Measurements from ENCODE around the gene ANO8.
"Not testable (repeated sequence)": the region's sequence is repeated elsewhere in the genome, so short reads cannot be mapped to it uniquely, and the experiment has no call there.

The ANO8 gene

DNA sequence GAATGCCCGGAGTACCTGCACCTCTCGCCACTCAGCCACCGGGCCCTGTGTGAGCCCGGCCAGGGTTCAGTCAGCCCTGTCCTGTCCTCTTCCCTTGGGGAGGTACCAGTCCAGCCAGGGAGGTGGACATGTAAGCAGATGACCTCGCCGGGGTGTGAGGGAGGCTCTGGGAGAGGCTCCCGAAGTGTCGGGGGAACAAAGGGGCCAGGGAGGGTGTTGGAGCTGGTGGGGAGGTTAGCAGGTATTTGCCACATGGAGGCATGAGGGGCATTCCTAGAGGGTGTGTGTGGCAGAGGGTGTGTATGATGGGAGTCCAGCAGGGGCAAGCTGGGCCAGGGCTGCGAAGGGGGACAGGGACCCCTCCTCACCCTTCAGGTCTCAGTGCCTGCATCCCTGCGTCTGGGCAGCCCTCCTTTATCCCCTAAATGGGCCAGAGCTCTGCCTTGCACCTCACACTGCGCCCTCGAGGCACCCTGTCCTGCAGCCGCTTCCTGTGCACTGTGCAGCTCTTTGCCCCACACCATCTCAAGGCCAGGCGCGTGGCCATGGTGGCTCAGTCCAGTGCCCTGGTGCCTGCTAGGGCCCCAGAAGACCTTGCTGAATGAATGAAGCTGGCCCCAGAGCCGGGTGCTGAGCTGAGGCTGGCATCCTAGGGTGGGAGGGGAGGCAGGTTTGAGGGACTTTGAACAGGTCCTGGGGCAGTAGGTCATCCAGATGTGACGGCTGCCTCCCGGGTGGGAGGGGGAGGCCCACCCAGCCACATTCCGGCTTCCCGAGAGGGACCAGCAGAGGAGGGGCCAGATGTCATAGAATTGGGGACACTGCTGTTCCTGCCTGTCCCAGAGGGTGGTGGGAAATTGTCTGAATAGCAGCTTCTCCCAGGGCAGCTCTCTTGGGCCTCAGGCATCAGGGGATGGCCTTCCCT, 22.2 kb downstream of the ANO8 start:
- DNase-seq (ENCODE audit: extremely low read depth in 1 of 2, low read depth in 1 of 2): no peak

DNA sequence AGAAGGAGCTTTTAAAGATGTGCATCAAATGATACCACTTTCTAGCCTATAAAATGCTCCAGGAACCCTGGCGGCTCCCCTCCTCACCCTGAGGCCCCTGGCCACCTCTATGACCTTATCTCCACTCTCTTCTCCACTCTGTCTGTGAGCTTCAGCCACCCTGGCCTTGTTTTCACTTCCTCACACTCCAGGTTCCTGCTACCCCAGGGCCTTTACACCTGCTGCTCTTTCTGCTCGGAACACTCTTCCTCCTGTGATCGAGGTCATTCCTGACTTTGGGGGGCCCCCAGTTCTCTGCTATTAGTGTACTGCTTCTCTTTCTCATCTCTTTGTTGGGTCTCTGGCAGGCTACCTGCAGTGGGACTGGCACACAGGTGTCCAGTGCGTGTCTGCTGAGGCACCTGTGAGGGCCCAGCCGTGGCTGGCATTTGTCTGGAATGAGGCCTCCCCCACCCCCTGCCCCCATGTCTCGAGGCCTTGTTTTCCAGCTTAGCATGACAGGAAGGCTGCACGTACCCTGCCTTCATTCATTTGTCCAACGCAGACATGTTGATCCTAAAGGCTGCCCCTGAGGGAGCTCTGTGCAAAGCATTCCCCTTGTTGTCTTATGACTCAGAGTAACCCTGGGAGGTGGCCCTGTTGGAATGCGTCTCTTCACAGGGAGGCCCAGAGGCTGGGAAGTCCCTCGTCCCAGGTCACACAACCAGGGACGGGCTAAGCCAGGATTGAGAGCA, 23.0 kb downstream of the ANO8 start:
- DNase-seq (ENCODE audit: extremely low read depth in 1 of 2, low read depth in 1 of 2): no peak

DNA sequence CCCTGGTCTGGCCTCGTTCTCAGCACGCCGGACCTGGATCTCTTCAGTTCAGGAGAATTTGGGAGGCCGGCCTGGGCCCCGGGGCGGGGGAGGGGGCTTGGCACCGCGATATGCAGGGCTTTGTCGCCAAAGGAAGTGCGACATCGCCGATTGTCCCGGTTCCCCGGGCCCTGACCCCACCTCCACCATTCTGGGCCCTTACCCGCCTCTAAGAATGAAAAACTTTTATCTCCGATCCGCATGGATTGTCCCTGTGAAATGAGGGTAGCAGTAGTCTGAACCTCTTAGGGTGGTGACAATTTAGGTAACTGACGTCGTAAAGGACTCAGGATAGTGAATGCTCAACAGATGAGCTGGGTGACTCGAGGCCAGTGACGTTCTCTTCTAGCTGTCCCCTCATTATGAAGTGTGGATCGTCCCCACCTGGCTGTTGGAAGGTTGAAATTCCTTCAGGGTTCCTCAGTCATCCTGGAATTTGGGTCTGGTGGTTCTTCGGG, 24.6 kb downstream of the ANO8 start:
- DNase-seq (ENCODE audit: extremely low read depth in 1 of 2, low read depth in 1 of 2): no peak

DNA sequence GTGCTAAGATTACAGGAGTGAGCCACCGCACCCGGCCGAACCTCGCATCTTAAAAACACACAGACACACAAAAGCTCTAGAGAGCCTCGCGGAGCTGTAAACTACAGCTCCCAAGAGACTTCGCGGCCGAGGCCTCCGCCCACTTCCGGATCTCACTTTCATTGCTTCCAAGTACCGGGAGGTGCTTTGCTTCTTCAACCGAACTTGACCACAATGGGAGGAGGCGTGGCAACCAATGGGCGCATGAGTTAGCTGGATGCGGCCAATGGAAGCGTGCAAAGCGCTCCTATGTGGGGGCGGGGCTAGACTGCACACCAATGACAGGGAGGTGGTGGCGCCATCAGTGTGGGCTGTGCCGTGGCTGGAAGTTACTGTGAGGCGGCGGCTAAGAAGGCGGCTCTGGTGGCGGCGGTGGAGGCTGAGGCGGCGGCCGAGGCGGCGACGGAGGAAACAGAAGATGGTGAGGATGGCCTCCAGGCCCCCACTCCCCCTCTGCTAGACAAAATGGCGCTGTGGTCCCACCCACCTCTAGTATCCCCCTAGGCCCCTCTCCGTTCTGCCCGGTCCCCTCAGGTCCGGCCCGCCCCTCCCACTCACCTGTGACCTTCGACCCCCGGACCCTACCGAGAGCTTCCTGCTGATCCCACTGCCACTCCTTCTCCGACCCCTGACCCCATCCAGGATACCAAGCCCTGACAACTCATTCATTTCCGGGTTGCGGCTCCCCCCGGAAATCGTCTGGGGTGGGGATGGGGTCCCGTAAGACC, 25.3 kb downstream of the ANO8 start, which contains the start of gene DDA1:
DDA1 (plus strand) TSS at position 366 of the 767 bp plus-strand sequence; CDS start at position 458, 92 bp downstream.
- peak; percentile 96 to 100 for DNase-seq (ENCODE audit: extremely low read depth in 1 of 2, low read depth in 1 of 2)

DNA sequence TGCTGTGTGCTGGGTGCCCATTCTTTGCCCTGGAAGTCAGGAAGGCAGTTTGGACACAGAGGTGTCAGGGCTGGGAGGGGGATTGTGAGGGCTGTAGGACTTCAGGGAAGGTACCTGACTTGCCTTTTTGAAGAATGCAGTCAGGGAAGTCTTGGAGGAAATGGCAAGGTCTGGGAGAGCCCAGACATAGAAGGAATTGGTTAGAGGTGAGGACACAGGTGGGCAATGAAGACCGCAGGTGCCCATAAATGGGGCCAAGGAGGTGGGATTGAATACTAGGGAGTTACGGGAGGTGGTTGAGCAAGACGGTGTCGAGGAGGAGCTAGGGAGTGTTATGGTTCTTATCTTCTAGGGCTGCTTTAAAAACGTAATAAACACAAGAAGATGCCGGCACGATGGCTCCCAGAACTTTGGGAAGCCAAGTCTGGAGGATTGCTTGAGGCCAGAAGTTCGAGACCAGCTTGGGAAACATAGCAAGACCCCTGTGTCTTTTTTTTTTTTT, 26.7 kb downstream of the ANO8 start:
- no peak for DNase-seq (ENCODE audit: extremely low read depth in 1 of 2, low read depth in 1 of 2)

DNA sequence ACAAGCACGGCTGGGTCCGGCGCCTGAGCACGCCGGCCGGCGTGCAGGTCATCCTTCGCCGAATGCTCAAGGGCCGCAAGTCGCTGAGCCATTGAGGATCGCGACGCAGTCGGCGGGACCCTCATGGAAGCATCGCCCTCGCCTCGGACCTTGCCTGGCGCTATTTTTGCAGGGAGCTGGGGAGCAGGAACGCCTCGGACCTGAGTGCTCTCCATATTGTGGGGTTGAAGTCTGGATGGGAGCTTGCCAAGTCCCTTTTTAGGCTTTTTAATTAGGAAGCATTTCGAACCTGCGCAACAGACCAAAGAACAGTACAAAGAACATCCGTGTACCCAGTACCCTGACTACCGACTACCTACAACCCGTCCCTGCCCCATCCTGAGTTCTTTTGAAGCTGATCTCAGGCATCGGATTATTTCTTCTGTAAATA, 28.4 kb downstream of the ANO8 start:
- DNase-seq (ENCODE audit: extremely low read depth in 1 of 2, low read depth in 1 of 2): no peak

- peak; percentile 93 to 96 for DNase-seq (ENCODE audit: extremely low read depth in 1 of 2, low read depth in 1 of 2)
Observed at GRCh38 chr19:17305517-17306284, 29.0 kb downstream of the ANO8 start, which contains the start of gene MRPL34. TSS of gene MRPL34 (plus strand) at chr19:17305872. CDS start at chr19:17305893, 21 bp downstream.

DNA sequence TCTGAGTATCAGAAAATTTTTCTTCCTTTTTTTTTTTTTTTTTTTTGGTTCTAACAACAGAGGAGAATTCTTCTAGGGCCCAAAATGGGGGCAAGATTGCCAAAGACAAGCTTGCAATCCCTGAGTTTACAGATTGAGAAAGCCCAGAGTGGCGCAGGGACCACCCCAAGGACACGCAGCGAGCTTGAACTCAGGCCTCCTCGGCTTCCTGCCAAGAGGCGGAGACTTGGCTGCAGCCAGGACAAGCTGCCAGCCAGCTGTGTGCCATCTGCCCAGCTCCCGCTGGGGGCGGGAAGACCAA, 29.5 kb downstream of the ANO8 start:
- no peak for DNase-seq (ENCODE audit: extremely low read depth in 1 of 2, low read depth in 1 of 2)

DNA sequence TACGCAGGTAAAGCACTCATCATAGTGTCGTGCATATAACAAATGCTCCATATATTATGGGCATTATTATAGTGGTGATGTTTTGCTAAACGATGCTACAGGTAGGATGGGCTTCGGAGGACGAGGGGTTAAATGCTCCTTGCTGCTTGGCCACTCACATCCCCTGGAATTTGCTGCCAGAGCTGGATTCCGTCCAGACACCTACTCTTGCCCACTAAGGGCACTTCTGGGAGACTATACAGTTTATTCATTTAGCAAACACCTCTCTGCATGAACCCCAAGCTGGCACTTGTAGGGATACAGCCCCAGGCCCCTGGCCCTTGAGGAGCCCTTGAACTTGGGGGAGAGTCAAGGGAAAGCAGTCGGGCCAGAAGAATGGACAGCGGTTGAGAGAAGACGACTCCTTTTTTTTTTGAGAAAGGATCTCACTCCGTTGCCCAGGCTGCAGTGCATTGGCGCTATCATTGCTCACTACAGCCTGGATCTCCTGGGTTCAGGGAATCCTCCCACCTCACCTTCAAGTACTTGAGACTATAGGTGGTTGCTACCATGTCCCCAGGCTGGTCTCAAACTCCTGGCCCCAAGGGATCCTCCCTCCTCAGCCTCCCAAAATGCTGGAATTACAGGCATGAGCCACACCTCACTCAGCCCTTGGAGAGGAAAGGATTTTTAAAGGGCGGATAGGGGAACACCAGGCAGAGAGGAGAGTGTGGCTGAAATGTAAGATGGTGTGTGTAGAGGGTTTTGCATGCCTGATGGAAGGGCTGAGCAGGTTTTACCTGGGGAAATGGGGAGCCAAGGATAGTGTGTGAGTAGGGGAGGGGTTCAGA, 30.1 kb downstream of the ANO8 start:
- DNase-seq (ENCODE audit: extremely low read depth in 1 of 2, low read depth in 1 of 2): no peak

DNA sequence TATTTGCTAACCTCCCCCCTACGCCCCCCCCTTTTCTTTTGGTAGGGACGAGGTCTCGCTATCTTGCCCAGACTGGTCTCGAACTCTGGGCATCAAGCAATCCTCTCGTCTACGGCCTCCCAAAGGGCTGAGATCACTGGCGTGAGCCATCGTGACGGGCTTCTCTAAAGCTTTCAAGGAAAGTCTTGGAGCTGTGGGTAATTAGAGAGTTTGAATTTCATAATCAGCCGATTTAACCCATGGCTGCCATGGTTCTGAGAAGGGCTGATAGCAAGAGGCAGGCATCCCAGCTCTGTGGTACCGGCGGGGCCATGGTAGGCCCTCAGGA, 30.8 kb downstream of the ANO8 start:
- DNase-seq (ENCODE audit: extremely low read depth in 1 of 2, low read depth in 1 of 2): no peak

- peak; percentile 80 to 93 for DNase-seq (ENCODE audit: extremely low read depth in 1 of 2, low read depth in 1 of 2)
Observed at GRCh38 chr19:17303167-17303939, 31.3 kb downstream of the ANO8 start, which contains the start of gene ABHD8. TSS of gene ABHD8 (minus strand) at chr19:17303425. CDS start at chr19:17301616, 1,809 bp downstream.

GRCh38 chr19:17302391-17303166, 32.1 kb downstream of the ANO8 start:
- no peak for DNase-seq (ENCODE audit: extremely low read depth in 1 of 2, low read depth in 1 of 2)

DNA sequence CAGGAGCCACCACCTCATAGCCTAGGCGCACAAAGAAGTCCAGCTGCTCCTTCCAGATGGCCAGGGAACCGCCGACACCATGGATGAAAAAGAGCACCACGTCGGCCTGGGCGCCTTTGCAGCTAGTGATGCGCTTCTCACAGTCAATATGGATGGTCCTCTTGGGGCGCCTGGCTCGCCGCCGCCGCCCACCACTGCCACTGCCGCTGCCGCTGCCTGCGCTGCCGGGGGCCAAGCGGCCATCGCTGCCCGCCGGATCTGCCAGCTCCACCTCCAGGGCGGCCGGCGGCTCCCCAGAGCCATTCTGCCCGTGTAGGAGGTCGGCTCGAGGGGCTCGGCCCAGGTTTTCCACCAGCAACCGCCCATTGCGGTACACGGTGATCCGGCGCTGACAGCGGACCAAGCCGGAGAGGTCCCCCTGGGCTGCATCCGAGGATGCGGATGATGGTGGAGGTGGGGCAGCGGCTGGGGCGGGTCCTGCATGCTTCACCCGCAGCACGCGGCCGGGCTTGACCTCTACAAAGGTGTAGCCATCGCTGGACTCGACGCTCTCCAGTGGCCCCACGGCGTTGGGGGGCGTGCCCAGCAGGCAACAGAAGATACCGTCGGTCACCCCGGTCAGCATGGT, 33.5 kb downstream of the ANO8 start:
- no peak for DNase-seq (ENCODE audit: extremely low read depth in 1 of 2, low read depth in 1 of 2)

DNA sequence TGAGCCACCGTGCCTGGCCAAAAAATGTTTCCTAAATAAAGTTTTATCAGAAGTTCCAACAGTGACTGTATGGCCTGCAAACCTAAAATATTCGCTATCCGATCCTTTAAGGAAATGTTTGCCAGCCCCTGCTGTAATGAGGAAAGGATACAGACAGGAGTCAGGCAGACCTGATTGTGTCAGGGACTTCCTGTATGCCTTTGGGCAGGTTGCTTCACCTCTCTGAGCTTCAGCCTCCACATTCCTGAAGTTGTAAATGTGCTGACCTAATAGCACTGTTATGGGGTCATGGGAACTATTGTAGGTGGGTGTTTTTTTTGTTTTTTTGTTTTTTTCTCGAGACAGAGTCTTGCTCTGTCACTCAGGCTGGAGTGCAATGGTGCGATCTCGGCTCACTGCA, 37.7 kb downstream of the ANO8 start:
- DNase-seq (ENCODE audit: extremely low read depth in 1 of 2, low read depth in 1 of 2): no peak

DNA sequence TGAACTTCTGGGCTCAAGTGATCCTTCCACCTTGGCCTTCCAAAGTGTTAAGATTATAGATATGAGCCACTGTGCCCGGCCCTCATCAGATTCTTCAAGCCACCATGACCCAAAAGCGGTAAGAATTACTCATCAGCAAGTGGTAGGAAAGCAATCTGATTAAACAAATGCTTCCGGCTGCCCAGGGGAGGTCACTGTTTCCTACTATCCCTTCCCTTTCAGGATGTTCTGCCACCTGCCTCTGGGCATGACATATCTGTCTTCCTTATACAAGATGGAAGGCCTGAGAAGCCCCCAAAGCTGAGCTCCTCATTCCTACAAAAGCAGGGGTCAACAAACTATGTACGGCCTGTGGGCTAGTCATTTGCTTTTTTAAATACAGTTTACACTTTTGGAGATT, 38.4 kb downstream of the ANO8 start:
- no peak for DNase-seq (ENCODE audit: extremely low read depth in 1 of 2, low read depth in 1 of 2)

DNA sequence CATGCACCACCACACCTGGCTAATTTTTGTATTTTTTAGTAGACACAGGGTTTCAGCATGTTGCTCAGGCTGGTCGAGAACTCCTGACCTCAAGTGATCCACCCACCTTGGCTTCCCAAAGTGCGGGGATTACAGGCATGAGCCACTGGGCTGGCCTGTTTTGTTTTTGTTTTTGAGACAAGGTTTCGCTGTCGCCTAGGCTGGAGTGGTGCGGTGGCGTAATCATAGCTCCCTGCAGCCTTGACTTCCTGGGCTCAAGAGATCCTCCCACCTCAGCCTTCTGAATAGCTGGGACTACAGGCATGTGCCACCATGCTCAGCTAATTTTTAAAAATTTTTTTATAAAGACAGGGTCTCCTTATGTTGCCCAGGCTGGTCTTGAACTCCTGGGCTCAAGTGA, 39.1 kb downstream of the ANO8 start:
- DNase-seq (ENCODE audit: extremely low read depth in 1 of 2, low read depth in 1 of 2): not testable (repeated sequence)
